Measurements from ENCODE around the gene FAM107B.
"Not testable (repeated sequence)": the region's sequence is repeated elsewhere in the genome, so short reads cannot be mapped to it uniquely, and the experiment has no call there.

Gene FAM107B

GRCh38 chr10:14820010-14820774 is 45.5 kb upstream of the FAM107B start (continued):
- no peak for TF ChIP-seq ZNF596 (tag by site-specific recombination; IDR thresholded peaks at IDR 0.05)

DNA sequence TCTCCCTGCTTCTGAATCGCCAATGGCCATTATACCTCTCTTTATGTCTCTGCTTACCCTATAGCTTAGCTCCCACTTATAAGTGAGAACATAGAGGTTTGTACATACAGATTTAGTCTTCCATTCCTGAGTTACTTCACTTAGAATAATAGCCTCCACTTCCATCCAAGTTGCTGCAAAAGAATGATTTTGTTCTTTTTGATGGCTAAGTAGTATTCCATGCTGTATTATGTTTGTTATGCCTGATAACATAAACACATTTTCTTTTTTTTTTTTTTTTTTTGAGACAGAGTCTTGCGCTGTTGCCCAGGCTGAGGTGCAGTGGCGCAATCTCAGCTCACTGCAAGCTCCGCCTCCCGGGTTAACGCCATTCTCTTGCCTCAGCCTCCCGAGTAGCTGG is 42.0 kb upstream of the FAM107B start:
- H3K4me3 ChIP-seq (ENCODE audit: low read depth, low read length); POLR2A ChIA-PET; CTCF ChIA-PET; H3K27ac ChIP-seq (ENCODE audit: extremely low read depth, low read depth, low read length); H3K4me1 ChIP-seq (ENCODE audit: control insufficient read depth, insufficient read depth, low read length); H3K9me3 ChIP-seq (ENCODE audit: control insufficient read depth, insufficient read depth, low read depth, low read length); H3K36me3 ChIP-seq (ENCODE audit: control insufficient read depth in 2 of 2, insufficient read depth in 1 of 2, low read length in 2 of 2): not testable (repeated sequence)
- TF ChIP-seq, protein P1, sequence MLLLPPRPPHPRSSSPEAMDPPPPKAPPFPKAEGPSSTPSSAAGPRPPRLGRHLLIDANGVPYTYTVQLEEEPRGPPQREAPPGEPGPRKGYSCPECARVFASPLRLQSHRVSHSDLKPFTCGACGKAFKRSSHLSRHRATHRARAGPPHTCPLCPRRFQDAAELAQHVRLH (tag by site-specific recombination; IDR thresholded peaks at IDR 0.05): peak; percentile 74
- TF ChIP-seq ZNF146 (tag by site-specific recombination; IDR thresholded peaks at IDR 0.05): peak; percentile 94

DNA sequence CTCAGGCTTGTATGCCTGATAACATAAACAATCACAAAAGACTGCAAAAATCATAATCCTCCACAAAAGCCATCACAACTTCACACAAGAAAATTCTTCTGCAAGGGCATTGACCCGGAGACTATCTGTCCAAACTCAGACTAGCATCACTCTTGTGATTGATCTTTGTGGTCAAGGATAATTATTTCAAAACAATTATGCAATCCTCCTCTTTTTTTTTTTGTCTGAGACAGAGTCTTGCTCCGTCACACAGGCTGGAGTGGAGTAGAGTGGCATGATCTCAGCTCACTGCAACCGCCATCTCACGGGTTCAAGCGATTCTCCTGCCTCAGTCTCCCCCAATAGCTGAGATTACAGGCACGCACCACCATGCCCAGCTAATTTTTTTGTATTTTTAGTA is 41.0 kb upstream of the FAM107B start:
- H3K9me3 ChIP-seq (ENCODE audit: control insufficient read depth, insufficient read depth, low read depth, low read length): no peaks in the 10 kb centered on the region
- no peak overlapping the region for H3K4me3 ChIP-seq (ENCODE audit: low read depth, low read length)
- H3K27ac ChIP-seq (ENCODE audit: extremely low read depth, low read depth, low read length): no peak overlapping the region
- no peaks in the 10 kb centered on the region for H3K4me1 ChIP-seq (ENCODE audit: control insufficient read depth, insufficient read depth, low read length)
- ChIA-PET CTCF (interaction anchor here (0.6 kb wide), 1 partner anchor 109 kb away, joined by 3 read pairs; no protein-coding TSS in a partner anchor), POLR2A (no interaction called here)
- TF ChIP-seq GLIS1 (tag by site-specific recombination; IDR thresholded peaks at IDR 0.05) (no peak), ZNF837 (tag by site-specific recombination; IDR thresholded peaks at IDR 0.05) (no peak), ZNF174 (tag by site-specific recombination; IDR thresholded peaks at IDR 0.05) (no peak)
- no peaks in the 10 kb centered on the region for H3K36me3 ChIP-seq (ENCODE audit: control insufficient read depth in 2 of 2, insufficient read depth in 1 of 2, low read length in 2 of 2)

DNA sequence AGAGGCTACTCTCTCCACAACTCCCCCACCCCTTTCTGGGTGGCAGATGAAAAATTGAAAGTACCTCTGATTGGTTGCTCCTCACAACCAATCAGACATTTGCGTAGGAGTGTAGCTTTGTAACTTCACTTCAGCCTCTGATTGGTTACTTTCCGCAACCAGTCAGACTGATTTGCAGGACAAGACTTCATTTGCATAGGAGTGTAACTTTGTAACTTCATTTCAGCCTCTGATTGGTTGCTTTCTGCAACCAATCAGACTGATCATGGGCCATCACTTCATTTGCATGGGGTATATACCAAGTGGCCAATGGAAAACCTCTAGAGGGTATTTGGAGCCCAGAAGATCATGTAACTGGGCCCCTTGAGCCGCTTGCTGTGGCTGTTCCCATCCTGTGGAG is 37.6 kb upstream of the FAM107B start:
- CTCF ChIA-PET: no interaction called here
- POLR2A ChIA-PET: interaction anchor here (1.6 kb wide), 1 partner anchor 26 kb away, joined by 4 read pairs; the partner anchor contains the start of genes CDNF, HSPA14 and MSANTD7
- Histone ChIP-seq H3K9me3 (ENCODE audit: control insufficient read depth, insufficient read depth, low read depth, low read length) (no peaks in the 10 kb centered on the region), H3K36me3 (ENCODE audit: control insufficient read depth in 2 of 2, insufficient read depth in 1 of 2, low read length in 2 of 2) (no peaks in the 10 kb centered on the region), H3K27ac (ENCODE audit: extremely low read depth, low read depth, low read length) (no peak overlapping the region), H3K4me3 (ENCODE audit: low read depth, low read length) (no peak overlapping the region), H3K4me1 (ENCODE audit: control insufficient read depth, insufficient read depth, low read length) (no peaks in the 10 kb centered on the region)
- TF ChIP-seq ZNF707 (tag by site-specific recombination; IDR thresholded peaks at IDR 0.05) (no peak), ZNF791 (tag by site-specific recombination; IDR thresholded peaks at IDR 0.05) (no peak), SP2 (tag by site-specific recombination; IDR thresholded peaks at IDR 0.05) (peak; percentile 42)

DNA sequence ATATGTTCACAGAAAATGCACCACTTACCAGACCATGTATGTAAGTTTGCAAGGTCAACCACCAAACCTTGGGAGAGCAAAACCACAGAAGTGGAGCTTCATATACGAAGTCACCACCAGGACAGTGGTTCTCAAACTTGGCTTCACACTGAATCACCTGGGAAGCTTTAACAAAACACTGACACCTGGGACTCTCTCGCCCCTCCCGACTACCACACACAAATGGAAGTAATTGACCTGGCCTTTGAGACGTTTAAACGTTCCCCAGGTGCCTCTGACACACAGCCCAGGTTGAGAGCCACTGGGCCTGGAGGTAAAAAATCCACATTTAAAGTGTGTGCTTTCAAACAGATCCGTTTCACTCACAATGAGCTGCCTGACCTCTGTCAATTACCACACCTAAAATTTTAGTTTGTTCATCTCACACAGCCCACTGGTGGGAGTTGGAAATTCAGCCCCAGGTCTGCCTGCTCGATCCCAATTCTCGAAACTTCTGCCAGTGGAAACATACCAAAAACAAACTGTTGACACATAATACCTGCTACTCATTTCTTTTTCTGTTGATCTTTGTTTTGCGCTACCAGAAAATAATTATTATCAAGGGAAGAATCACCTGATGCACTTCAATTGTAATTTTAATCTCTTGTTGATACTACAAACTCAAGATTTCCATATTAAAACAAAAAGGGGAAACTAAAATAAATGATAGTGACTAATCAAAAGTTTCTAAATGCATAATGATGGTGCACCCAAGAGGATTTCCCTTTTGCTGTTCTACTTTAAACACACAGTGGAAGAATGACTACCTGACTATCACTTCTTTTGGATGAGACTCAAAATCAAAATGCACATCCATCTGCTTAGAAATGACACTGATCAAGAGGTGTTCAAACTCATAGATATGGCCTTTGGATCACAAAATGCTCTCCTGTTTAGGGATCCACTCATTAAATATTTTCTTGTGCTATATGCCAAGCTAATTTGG is 36.6 kb upstream of the FAM107B start:
- no peak overlapping the region for H3K4me3 ChIP-seq (ENCODE audit: low read depth, low read length)
- no peaks in the 10 kb centered on the region for H3K4me1 ChIP-seq (ENCODE audit: control insufficient read depth, insufficient read depth, low read length)
- no peaks in the 10 kb centered on the region for H3K36me3 ChIP-seq (ENCODE audit: control insufficient read depth in 2 of 2, insufficient read depth in 1 of 2, low read length in 2 of 2)
- no peaks in the 10 kb centered on the region for H3K9me3 ChIP-seq (ENCODE audit: control insufficient read depth, insufficient read depth, low read depth, low read length)
- TF ChIP-seq TRIM28 (IDR thresholded peaks at IDR 0.05; ENCODE audit: borderline replicate concordance, low read length): no peak
- TF ChIP-seq ZNF548 (tag by site-specific recombination; IDR thresholded peaks at IDR 0.05): no peak
- no peak for TF ChIP-seq ZNF341 (tag by site-specific recombination; IDR thresholded peaks at IDR 0.05; ENCODE audit: low read depth)
- no peak for TF ChIP-seq ZNF48 (tag by site-specific recombination; IDR thresholded peaks at IDR 0.05)
- TF ChIP-seq ZNF223 (tag by site-specific recombination; IDR thresholded peaks at IDR 0.05): no peak
- no peak for TF ChIP-seq ZNF596 (tag by site-specific recombination; IDR thresholded peaks at IDR 0.05)
- no peak overlapping the region for H3K27ac ChIP-seq (ENCODE audit: extremely low read depth, low read depth, low read length)
- ChIA-PET POLR2A (no interaction called here), CTCF (interaction anchor here (1.5 kb wide), 1 partner anchor 12 kb away, joined by 4 read pairs; no protein-coding TSS in a partner anchor)

Data from HEK293 (cell line).